IMR-90 (cell line): Measurements from ENCODE around the gene PPM1H. TPM values are rescaled to one million over a fixed set of nuclear protein-coding genes. Genes with fewer than 3 reads are reported as not detected.

Source experiments
- ATAC-seq: fragments of 200-7000 bp; cut with Tn5 transposase; 2 replicates; pipeline ENCODE4 v1.9.1; 2020; ENCODE audit warnings: low read depth, mild to moderate bottlenecking, moderate library complexity
- BruUV-seq: library from RNA; stranded (reverse); fragments of 400-500 nt; replicated peaks from 2 replicates; lab custom pipeline; 2021; lab: Mats Ljungman, UMichigan
- CTCF ChIA-PET: fragments of 300-600 bp; formaldehyde crosslinking; extraction: SDS; loops from one replicate; lab custom pipeline; 2021; ENCODE audit warnings: antibody characterized with exemption; lab: Yijun Ruan, JAX
- POLR2A ChIA-PET: fragments of 300-600 bp; sonication (Branson Sonifier 250); formaldehyde crosslinking; loops from one replicate; lab custom pipeline; 2022; ENCODE audit warnings: antibody characterized with exemption; ENCODE audit not compliant: unreplicated experiment; lab: Charles Lee
- DNase-seq: peaks from one replicate; pipeline ENCODE4 v3.0.0; 2013
- H2AFZ ChIP-seq: replicated peaks from 2 replicates; pipeline ENCODE3; 2013; ENCODE audit warnings: low read length, mild to moderate bottlenecking; ENCODE audit not compliant: poor library complexity
- H2AK5ac ChIP-seq: 2 replicates; pipeline ENCODE4 v1.6.1; 2013; ENCODE audit warnings: low read depth, low read length, inconsistent platforms
- H2AK9ac ChIP-seq: replicated peaks from 2 replicates; pipeline ENCODE3; 2013; ENCODE audit warnings: mild to moderate bottlenecking, low read depth, low read length, moderate library complexity; ENCODE audit not compliant: poor library complexity
- H2BK120ac ChIP-seq: 2 replicates; pipeline ENCODE4 v1.6.1; 2013; ENCODE audit warnings: low read depth, low read length, inconsistent platforms
- H2BK15ac ChIP-seq: 3 replicates; pipeline ENCODE4 v1.6.1; 2013; ENCODE audit warnings: low read depth, low read length, inconsistent platforms
- H2BK20ac ChIP-seq: 2 replicates; pipeline ENCODE4 v1.6.1; 2013; ENCODE audit warnings: low read depth, mild to moderate bottlenecking, inconsistent platforms, low read length, moderate library complexity
- H2BK5ac ChIP-seq: 2 replicates; pipeline ENCODE4 v1.6.1; 2013; ENCODE audit warnings: mild to moderate bottlenecking, low read depth, low read length, inconsistent platforms; ENCODE audit not compliant: poor library complexity, severe bottlenecking
- H3K14ac ChIP-seq: replicated peaks from 2 replicates; pipeline ENCODE4 v1.6.1; 2013; ENCODE audit warnings: low read depth, low read length, inconsistent platforms
- H3K18ac ChIP-seq: 2 replicates; pipeline ENCODE4 v1.6.1; 2013; ENCODE audit warnings: low read depth, low read length, control low read depth
- H3K23ac ChIP-seq: 2 replicates; pipeline ENCODE4 v1.6.1; 2013; ENCODE audit warnings: low read depth, low read length, inconsistent platforms
- H3K27ac ChIP-seq: 2 replicates; pipeline ENCODE4 v1.5.1; 2013; ENCODE audit warnings: mild to moderate bottlenecking, control low read depth, low read length; ENCODE audit not compliant: insufficient read depth
- H3K27me3 ChIP-seq: 2 replicates; pipeline ENCODE4 v1.6.1; 2013; ENCODE audit warnings: low read length; ENCODE audit not compliant: control insufficient read depth, insufficient read depth
- H3K36me3 ChIP-seq: 2 replicates; pipeline ENCODE4 v1.6.1; 2013; ENCODE audit warnings: low read length, mixed read lengths; ENCODE audit not compliant: control insufficient read depth, insufficient read depth
- H3K4ac ChIP-seq: 2 replicates; pipeline ENCODE4 v1.6.1; 2013; ENCODE audit warnings: low read depth, low read length, inconsistent platforms
- H3K4me1 ChIP-seq: 2 replicates; pipeline ENCODE4 v1.6.1; 2013; ENCODE audit warnings: low read length, mixed read lengths; ENCODE audit not compliant: control insufficient read depth, insufficient read depth
- H3K4me2 ChIP-seq: 2 replicates; pipeline ENCODE4 v1.6.1; 2013; ENCODE audit warnings: low read depth, mild to moderate bottlenecking, control low read depth, low read length, moderate library complexity
- H3K4me3 ChIP-seq: 2 replicates; pipeline ENCODE4 v1.5.1; 2013; ENCODE audit warnings: low read depth, mild to moderate bottlenecking, control low read depth, low read length, moderate library complexity; ENCODE audit not compliant: insufficient read depth
- H3K56ac ChIP-seq: 2 replicates; pipeline ENCODE4 v1.6.1; 2013; ENCODE audit warnings: low read length, inconsistent platforms; ENCODE audit not compliant: insufficient read depth; ENCODE audit errors: extremely low read depth
- H3K79me1 ChIP-seq, 2 experiments: 2 replicates each; pipeline ENCODE4 v1.6.1; 2013; ENCODE audit warnings: low read length in 2 of 2, inconsistent platforms in 1 of 2, low read depth in 1 of 2
- H3K9ac ChIP-seq: 2 replicates; pipeline ENCODE4 v1.6.1; 2013; ENCODE audit warnings: low read depth, low read length, control low read depth
- H3K9me1 ChIP-seq: 2 replicates; pipeline ENCODE4 v1.6.1; 2013; ENCODE audit warnings: low read length, inconsistent platforms; ENCODE audit not compliant: insufficient read depth
- H3K9me3 ChIP-seq: 2 replicates; pipeline ENCODE4 v1.6.1; 2013; ENCODE audit warnings: low read length; ENCODE audit not compliant: control insufficient read depth, insufficient read depth
- H4K20me1 ChIP-seq: 2 replicates; pipeline ENCODE4 v1.6.1; 2013; ENCODE audit warnings: low read length, inconsistent platforms; ENCODE audit not compliant: insufficient read depth
- H4K5ac ChIP-seq: 2 replicates; pipeline ENCODE4 v1.6.1; 2013; ENCODE audit warnings: mild to moderate bottlenecking, low read depth, low read length, control low read depth
- H4K8ac ChIP-seq, 2 experiments: 2 replicates each; pipeline ENCODE4 v1.6.1; 2013; ENCODE audit warnings: low read depth in 2 of 2, low read length in 2 of 2, control low read depth in 1 of 2, inconsistent platforms in 1 of 2
- H4K91ac ChIP-seq: 2 replicates; pipeline ENCODE4 v1.6.1; 2013; ENCODE audit warnings: low read depth, low read length, inconsistent platforms; ENCODE audit not compliant: insufficient read depth
- BHLHE40 ChIP-seq: fragments of 150-350 bp; IDR thresholded peaks from 2 replicates; pipeline ENCODE4 v1.6.1; 2016; ENCODE audit warnings: mild to moderate bottlenecking, low read depth, low read length
- CHD1 ChIP-seq: IDR thresholded peaks from 2 replicates; pipeline ENCODE4 v1.6.1; 2012; ENCODE audit warnings: low read depth, low read length, improper control_type of control experiment
- ELK1 ChIP-seq: fragments of 150-350 bp; IDR thresholded peaks from 2 replicates; pipeline ENCODE4 v1.6.1; 2016; ENCODE audit warnings: low read depth, mild to moderate bottlenecking, low read length, moderate library complexity, borderline replicate concordance
- FOS ChIP-seq: fragments of 150-350 bp; IDR thresholded peaks from 2 replicates; pipeline ENCODE4 v1.6.1; 2016; ENCODE audit warnings: low read depth, low read length
- MAFK ChIP-seq: IDR thresholded peaks from 2 replicates; pipeline ENCODE4 v1.6.1; 2012; ENCODE audit warnings: low read depth, low read length, improper control_type of control experiment
- MXI1 ChIP-seq: IDR thresholded peaks from 2 replicates; pipeline ENCODE4 v1.6.1; 2012; ENCODE audit warnings: low read depth, mild to moderate bottlenecking, low read length, moderate library complexity, borderline replicate concordance
- NFE2L2 ChIP-seq: fragments of 150-350 bp; IDR thresholded peaks from 2 replicates; pipeline ENCODE4 v1.6.1; 2016; ENCODE audit warnings: low read depth, mild to moderate bottlenecking, low read length
- POLR2A ChIP-seq: IDR thresholded peaks from 2 replicates; pipeline ENCODE4 v1.6.1; 2012; ENCODE audit warnings: mild to moderate bottlenecking, low read depth, low read length
- RAD21 ChIP-seq: IDR thresholded peaks from 2 replicates; pipeline ENCODE4 v1.6.1; 2012; ENCODE audit warnings: low read length, improper control_type of control experiment
- RCOR1 ChIP-seq: IDR thresholded peaks from 2 replicates; pipeline ENCODE4 v1.6.1; 2012; ENCODE audit warnings: mild to moderate bottlenecking, low read length, improper control_type of control experiment; ENCODE audit not compliant: insufficient replicate concordance
- RFX5 ChIP-seq: IDR thresholded peaks from 2 replicates; pipeline ENCODE4 v1.8.0; 2012; ENCODE audit warnings: low read depth, mild to moderate bottlenecking, low read length, moderate library complexity
- USF2 ChIP-seq: fragments of 150-350 bp; IDR thresholded peaks from 2 replicates; pipeline ENCODE4 v1.6.1; 2017; ENCODE audit warnings: mild to moderate bottlenecking, antibody characterized with exemption, low read length, low read depth
- WGBS, 2 experiments: methylation state at CpG; one replicate each; pipeline versions ENCODE4 v1.1.5 to v1.1.7; 2013; ENCODE audit warnings: missing lambda C conversion rate in 2 of 2; ENCODE audit not compliant: insufficient read length in 1 of 2; ENCODE audit errors: extremely low coverage in 2 of 2; 5-methylcytosine and 5-hydroxymethylcytosine counted together
- dilution Hi-C: fragments of 300-500 bp; cut with HindIII; formaldehyde crosslinking; loops from one replicate; pipeline ENCODE4 v1.14.3; 2018; ENCODE audit warnings: low sequenced_read_pairs; ENCODE audit not compliant: unreplicated experiment
- in situ Hi-C: fragments of 300-500 bp; cut with MboI; formaldehyde crosslinking; loops from 3 replicates; pipeline ENCODE4 v1.14.3; 2019; ENCODE audit warnings: low sequenced_read_pairs, inconsistent platforms, mixed read lengths
- intact Hi-C: fragments of 100-400 bp; cut with micrococcal nuclease; formaldehyde crosslinking; loops from 2 replicates; pipeline ENCODE4 v1.10.0; 2022
- polyA plus RNA-seq, 3 experiments: library from polyadenylated mRNA; depleted of rRNA; stranded (reverse); fragments of >200 nt; gene quantifications; 2 replicates each; pipeline ENCODE4 v1.2.3, GENCODE V29; 2012; ENCODE audit warnings: low replicate concordance in 1 of 3
- total RNA-seq: library from RNA; depleted of rRNA; stranded (reverse); fragments of >200 nt; gene quantifications from 2 replicates; pipeline ENCODE4 v1.2.3, GENCODE V29; 2012

PPM1H gene
- total and polyA plus RNA-seq, 2 of the 4 experiments (the other 2 are of a cell fraction): 0.14 to 0.18 TPM

GRCh38 chr12:62769076-62769619, 165.8 kb downstream of the PPM1H start:
- Histone ChIP-seq H2BK20ac (no peak overlapping the region), H3K27me3 (peaks cover 40% of the 10 kb centered on the region), H4K5ac (no peak overlapping the region), H2AK9ac (no peak overlapping the region), H3K9me1 (no peaks in the 10 kb centered on the region; the same call in 1 of the 2 replicates), H4K91ac (no peak overlapping the region), H3K18ac (no peak overlapping the region), H3K27ac (no peak overlapping the region), H2BK120ac (no peak overlapping the region), H2BK5ac (no peak overlapping the region), H3K9me3 (no peaks in the 10 kb centered on the region), H2BK15ac (no peak overlapping the region), H3K23ac (no peak overlapping the region), H3K4me1 (no peaks in the 10 kb centered on the region), H3K4ac (no peak overlapping the region), H3K9ac (no peak overlapping the region), H3K14ac (no peak overlapping the region), H4K8ac (no peak overlapping the region), H2AK5ac (no peak overlapping the region), H3K56ac (no peak overlapping the region), H4K20me1 (no peaks in the 10 kb centered on the region), H3K4me2 (no peak overlapping the region), H3K4me3 (no peak overlapping the region), H3K79me1 (no peaks in the 10 kb centered on the region), H2AFZ (no peak overlapping the region), H3K36me3 (no peaks in the 10 kb centered on the region)
- DNase-seq (no peak), ATAC-seq (no peak)
- POLR2A ChIA-PET: no interaction called here
- CTCF ChIA-PET: interaction anchor here (0.6 kb wide), 2 partner anchors 44 to 210 kb away, joined by 3 read pairs; no protein-coding TSS in a partner anchor
- in situ Hi-C loops (no loop called here), dilution Hi-C loops (no loop called here), intact Hi-C loops (no loop called here)
- TF ChIP-seq RFX5 (no peak), FOS (no peak), NFE2L2 (no peak), MAFK (no peak), CHD1 (no peak), USF2 (no peak), POLR2A (no peak), BHLHE40 (no peak), RAD21 (no peak), MXI1 (no peak), ELK1 (no peak), RCOR1 (no peak)
- BruUV-seq: no TSS peak
- WGBS, 2 experiments: 100% methylated on average over 1 of the region's 3 CpGs; no CpG with 5 or more reads in 1 of the 2 experiments
